HG03575 (cell line): ENCODE data around the gene KRT12.

Source experiments
- ATAC-seq: cut with Tn5 transposase; IDR thresholded peaks from one replicate; pipeline ENCODE4 v1.9.1; 2021; ENCODE audit not compliant: unreplicated experiment, insufficient number of reproducible peaks, low FRiP score; ENCODE audit errors: extremely low read depth

The KRT12 gene

GRCh38 chr17:40850293-40850972 lies 16.6 kb downstream of the KRT12 start:
- no peak for ATAC-seq

- ATAC-seq, result no peak
Observed at GRCh38 chr17:40849723-40850122, 17.3 kb downstream of the KRT12 start.

- no peak for ATAC-seq
Observed at GRCh38 chr17:40848583-40849235, 18.3 kb downstream of the KRT12 start.

- no peak for ATAC-seq
Observed at GRCh38 chr17:40846515-40847144, 20.4 kb downstream of the KRT12 start.

GRCh38 chr17:40844671-40845107 lies 22.3 kb downstream of the KRT12 start:
- ATAC-seq, result no peak

- ATAC-seq, result no peak
Observed at GRCh38 chr17:40843242-40843641, 23.8 kb downstream of the KRT12 start.

GRCh38 chr17:40841246-40841645 lies 25.8 kb downstream of the KRT12 start:
- no peak for ATAC-seq

GRCh38 chr17:40839194-40839593 lies 27.8 kb downstream of the KRT12 start:
- no peak for ATAC-seq

- no peak for ATAC-seq
Observed at GRCh38 chr17:40836020-40836419, 31.0 kb downstream of the KRT12 start.

GRCh38 chr17:40833882-40834281 lies 33.1 kb downstream of the KRT12 start:
- ATAC-seq, result no peak

- no peak for ATAC-seq
Observed at GRCh38 chr17:40832840-40833239, 34.2 kb downstream of the KRT12 start.

GRCh38 chr17:40830085-40830776 lies 36.8 kb downstream of the KRT12 start:
- no peak for ATAC-seq

- no peak for ATAC-seq
Observed at GRCh38 chr17:40828454-40829044, 38.5 kb downstream of the KRT12 start.

- no peak for ATAC-seq
Observed at GRCh38 chr17:40827746-40828453, 39.1 kb downstream of the KRT12 start.

GRCh38 chr17:40825599-40825998 lies 41.4 kb downstream of the KRT12 start:
- no peak for ATAC-seq

- no peak for ATAC-seq
Observed at GRCh38 chr17:40824015-40824832, 42.8 kb downstream of the KRT12 start.

GRCh38 chr17:40822132-40822812 lies 44.8 kb downstream of the KRT12 start, which contains the start of gene KRT10:
Gene KRT10, minus strand, starts transcription at chr17:40822614. Its CDS starts 29 bp downstream, at chr17:40822585.
- ATAC-seq, result no peak
